ENCODE measurements around the gene GHRL. TPM values are rescaled to one million over a fixed set of nuclear protein-coding genes. Genes with fewer than 3 reads are reported as not detected.
"Not testable (repeated sequence)": the region's sequence is repeated elsewhere in the genome, so short reads cannot be mapped to it uniquely, and the experiment has no call there.

GHRL gene
- polyA plus RNA-seq, 1 donor = 19.9 TPM

DNA sequence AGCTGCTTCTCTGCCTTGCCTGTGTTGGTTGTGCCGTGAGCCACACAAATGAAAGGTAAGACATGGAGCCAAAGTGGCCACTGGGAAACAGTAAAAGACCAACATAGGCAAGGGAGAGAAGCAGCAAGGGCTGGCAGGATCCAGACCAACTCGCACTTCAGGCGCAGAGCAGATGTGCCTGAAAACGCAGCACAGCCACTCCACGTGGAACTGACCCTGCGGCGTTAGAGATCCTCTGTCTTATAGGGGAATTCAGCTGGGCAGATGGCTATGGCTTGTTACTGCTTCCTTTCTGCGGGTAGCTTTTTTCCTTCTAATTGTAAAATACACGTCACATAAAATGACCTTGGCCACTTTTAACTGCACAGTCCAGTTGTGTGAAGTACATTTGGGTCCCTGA, 10.4 kb upstream of the GHRL start:
- H3K36me3 ChIP-seq (ENCODE audit: control insufficient read depth, insufficient read depth, low read length) = peaks cover 90% of the 10 kb centered on the region
- DNase-seq = no peak
- H3K9me3 ChIP-seq (ENCODE audit: control insufficient read depth, low read depth, low read length) = no peaks in the 10 kb centered on the region
- no peak overlapping the region for H3K4me3 ChIP-seq (ENCODE audit: low read length)
- no peak overlapping the region for H3K27ac ChIP-seq (ENCODE audit: low read length)
- no peaks in the 10 kb centered on the region for H3K27me3 ChIP-seq (ENCODE audit: control insufficient read depth, insufficient read depth, low read length)
- WGBS (ENCODE audit: insufficient coverage, low lambda C conversion rate) = no CpG with 5 or more reads among the region's 9 CpGs
- H3K4me1 ChIP-seq (ENCODE audit: control insufficient read depth, insufficient read depth, low read length) = no peaks in the 10 kb centered on the region

DNA sequence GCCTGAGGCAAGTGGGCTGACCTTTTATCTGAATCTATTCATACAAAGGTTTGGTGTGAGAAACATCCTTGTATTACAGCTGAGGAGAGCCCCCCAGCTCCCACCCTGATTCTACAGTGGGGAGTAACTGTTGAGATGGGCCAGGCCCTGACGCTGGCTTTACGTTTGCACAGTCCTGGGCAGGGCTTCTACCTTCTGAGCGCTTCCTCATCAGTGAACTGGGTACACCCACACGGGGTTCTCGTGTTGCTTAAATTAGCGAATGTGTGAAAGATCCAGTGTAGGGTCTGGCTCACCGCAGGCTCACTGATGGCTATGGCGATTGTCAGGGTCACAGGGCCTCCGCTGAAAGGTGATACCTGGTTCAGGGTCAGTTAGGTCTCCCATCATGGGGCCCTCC, 7.3 kb upstream of the GHRL start:
- no CpG with 5 or more reads among the region's 9 CpGs for WGBS (ENCODE audit: insufficient coverage, low lambda C conversion rate)
- Histone ChIP-seq H3K27ac (ENCODE audit: low read length) (no peak overlapping the region), H3K36me3 (ENCODE audit: control insufficient read depth, insufficient read depth, low read length) (peaks cover 64% of the 10 kb centered on the region)

DNA sequence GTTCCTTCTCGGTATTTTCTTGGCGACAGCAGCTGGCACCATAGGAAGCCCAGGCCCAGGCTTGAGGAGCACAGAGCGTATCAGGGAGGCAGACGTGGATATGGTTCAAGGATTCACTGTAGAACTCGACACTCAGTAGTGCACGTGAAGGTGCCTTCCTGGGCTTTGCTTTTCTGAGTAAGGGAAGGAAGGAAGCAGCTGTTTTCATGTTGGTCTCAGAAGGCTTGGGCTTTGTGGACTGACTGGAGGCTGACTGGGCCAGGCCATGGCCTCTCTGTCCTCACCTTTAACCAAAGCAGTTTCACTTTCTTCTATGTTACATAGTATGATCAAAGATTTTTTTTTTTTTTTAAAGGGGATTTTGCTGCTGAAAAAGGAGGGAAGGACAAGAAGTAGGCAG, 6.9 kb upstream of the GHRL start:
- Histone ChIP-seq H3K9me3 (ENCODE audit: control insufficient read depth, low read depth, low read length) (no peaks in the 10 kb centered on the region), H3K27ac (ENCODE audit: low read length) (no peak overlapping the region), H3K36me3 (ENCODE audit: control insufficient read depth, insufficient read depth, low read length) (peaks cover 60% of the 10 kb centered on the region), H3K4me1 (ENCODE audit: control insufficient read depth, insufficient read depth, low read length) (no peaks in the 10 kb centered on the region), H3K4me3 (ENCODE audit: low read length) (no peak overlapping the region), H3K27me3 (ENCODE audit: control insufficient read depth, insufficient read depth, low read length) (no peaks in the 10 kb centered on the region)
- no CpG with 5 or more reads among the region's 6 CpGs for WGBS (ENCODE audit: insufficient coverage, low lambda C conversion rate)
- DNase-seq = no peak

More for the DNA sequence above, 7.3 kb upstream of the GHRL start:
- Histone ChIP-seq H3K9me3 (ENCODE audit: control insufficient read depth, low read depth, low read length) (no peaks in the 10 kb centered on the region), H3K4me1 (ENCODE audit: control insufficient read depth, insufficient read depth, low read length) (no peaks in the 10 kb centered on the region), H3K4me3 (ENCODE audit: low read length) (no peak overlapping the region), H3K27me3 (ENCODE audit: control insufficient read depth, insufficient read depth, low read length) (no peaks in the 10 kb centered on the region)
- no peak for DNase-seq

DNA sequence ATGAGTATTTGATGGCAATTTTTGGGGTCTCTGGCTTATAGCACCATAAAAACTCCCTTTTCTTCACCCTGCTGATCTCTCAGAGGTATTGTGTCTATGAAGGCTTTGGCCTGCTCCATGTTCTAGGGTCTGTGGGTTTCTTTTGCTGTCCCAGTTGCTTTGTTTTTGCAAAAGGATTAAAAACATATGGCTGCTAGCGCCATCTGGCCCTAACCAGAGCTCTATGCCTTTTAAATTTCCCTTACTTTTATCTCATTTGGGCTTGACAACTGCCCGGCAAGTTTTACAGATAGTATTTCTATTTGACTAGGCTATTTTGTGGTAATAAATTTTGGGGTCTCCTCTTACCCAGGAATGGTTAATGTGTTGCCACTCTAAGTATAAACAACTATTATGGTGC, 6.4 kb upstream of the GHRL start:
- peaks cover 55% of the 10 kb centered on the region for H3K36me3 ChIP-seq (ENCODE audit: control insufficient read depth, insufficient read depth, low read length)
- WGBS (ENCODE audit: insufficient coverage, low lambda C conversion rate) = no CpG with 5 or more reads among the region's 2 CpGs

DNA sequence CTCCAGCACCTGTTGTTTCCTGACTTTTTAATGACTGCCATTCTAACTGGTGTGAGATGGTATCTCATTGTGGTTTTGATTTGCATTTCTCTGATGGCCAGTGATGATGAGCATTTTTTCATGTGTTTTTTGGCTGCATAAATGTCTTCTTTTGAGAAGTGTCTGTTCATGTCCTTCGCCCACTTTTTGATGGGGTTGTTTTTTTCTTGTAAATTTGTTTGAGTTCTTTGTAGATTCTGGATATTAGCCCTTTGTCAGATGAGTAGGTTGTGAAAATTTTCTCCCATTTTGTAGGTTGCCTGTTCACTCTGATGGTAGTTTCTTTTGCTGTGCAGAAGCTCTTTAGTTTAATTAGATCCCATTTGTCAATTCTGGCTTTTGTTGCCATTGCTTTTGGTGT, 5.3 kb upstream of the GHRL start:
- H3K9me3 ChIP-seq (ENCODE audit: control insufficient read depth, low read depth, low read length); H3K4me1 ChIP-seq (ENCODE audit: control insufficient read depth, insufficient read depth, low read length); DNase-seq; H3K4me3 ChIP-seq (ENCODE audit: low read length); H3K27me3 ChIP-seq (ENCODE audit: control insufficient read depth, insufficient read depth, low read length); H3K27ac ChIP-seq (ENCODE audit: low read length): not testable (repeated sequence)
- WGBS (ENCODE audit: insufficient coverage, low lambda C conversion rate) = no CpG with 5 or more reads among the region's 1 CpG
- peaks cover 44% of the 10 kb centered on the region for H3K36me3 ChIP-seq (ENCODE audit: control insufficient read depth, insufficient read depth, low read length)

More for the DNA sequence above, 6.4 kb upstream of the GHRL start:
- DNase-seq = no peak
- Histone ChIP-seq H3K27ac (ENCODE audit: low read length) (no peak overlapping the region), H3K9me3 (ENCODE audit: control insufficient read depth, low read depth, low read length) (no peaks in the 10 kb centered on the region), H3K4me1 (ENCODE audit: control insufficient read depth, insufficient read depth, low read length) (no peaks in the 10 kb centered on the region), H3K4me3 (ENCODE audit: low read length) (no peak overlapping the region), H3K27me3 (ENCODE audit: control insufficient read depth, insufficient read depth, low read length) (no peaks in the 10 kb centered on the region)

DNA sequence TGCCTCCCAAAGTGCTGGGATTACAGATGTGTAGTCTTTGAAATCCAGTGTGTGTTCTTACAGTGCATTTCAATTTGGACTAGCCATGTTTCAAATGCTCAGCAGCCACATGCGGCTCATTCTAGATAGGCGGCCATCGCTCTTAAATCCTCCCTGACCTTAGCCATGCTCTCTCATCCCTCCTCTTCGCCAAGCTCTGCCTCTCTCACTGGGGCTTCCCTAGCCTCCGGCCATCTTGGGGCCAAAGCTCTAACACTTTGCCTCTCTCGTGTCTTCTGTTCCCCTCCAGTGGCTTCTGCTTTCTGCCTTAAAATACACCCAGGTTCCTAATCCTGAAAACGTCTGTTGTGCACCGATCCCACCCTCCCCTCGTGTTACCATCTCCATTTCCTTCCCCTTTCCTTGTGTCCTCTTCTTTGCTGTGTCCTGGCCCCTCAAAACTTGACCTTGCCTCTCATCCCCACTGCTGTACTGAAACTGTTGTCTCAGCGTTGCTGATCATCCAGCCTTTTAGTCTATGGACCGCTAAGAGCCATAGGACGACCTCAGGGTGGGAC, 1.4 kb upstream of the GHRL start:
- no peak overlapping the region for H3K4me3 ChIP-seq (ENCODE audit: low read length)
- H3K36me3 ChIP-seq (ENCODE audit: control insufficient read depth, insufficient read depth, low read length) = peaks cover 8% of the 10 kb centered on the region
- H3K4me1 ChIP-seq (ENCODE audit: control insufficient read depth, insufficient read depth, low read length) = peaks cover 3% of the 10 kb centered on the region
- H3K9me3 ChIP-seq (ENCODE audit: control insufficient read depth, low read depth, low read length) = no peaks in the 10 kb centered on the region
- DNase-seq = no peak
- WGBS (ENCODE audit: insufficient coverage, low lambda C conversion rate) = 100% methylated on average over 3 of the region's 12 CpGs
- no peaks in the 10 kb centered on the region for H3K27me3 ChIP-seq (ENCODE audit: control insufficient read depth, insufficient read depth, low read length)
- H3K27ac ChIP-seq (ENCODE audit: low read length) = no peak overlapping the region

DNA sequence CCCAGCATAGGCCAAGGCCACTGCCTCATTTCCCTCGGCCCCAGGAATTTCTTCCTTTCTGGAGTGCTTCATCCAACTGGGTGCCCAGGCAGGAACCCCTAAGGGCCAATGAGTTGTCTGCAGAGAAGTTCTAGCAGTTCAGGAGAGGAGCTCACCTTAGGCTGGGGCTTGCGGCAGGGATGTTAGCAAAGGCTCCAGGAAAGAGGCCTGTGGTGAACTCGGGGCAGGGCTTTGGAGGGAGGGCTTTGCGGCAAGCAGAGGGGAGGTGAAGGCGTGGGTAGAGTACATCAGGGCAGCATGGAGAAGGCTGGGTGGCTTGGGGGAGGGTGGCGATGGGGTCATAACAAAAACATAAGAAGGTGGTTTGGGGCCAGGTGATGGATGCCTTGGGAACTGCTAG, 1.1 kb downstream of the GHRL start:
- DNase-seq = no peak
- H3K36me3 ChIP-seq (ENCODE audit: control insufficient read depth, insufficient read depth, low read length) = peaks cover 23% of the 10 kb centered on the region
- no peaks in the 10 kb centered on the region for H3K27me3 ChIP-seq (ENCODE audit: control insufficient read depth, insufficient read depth, low read length)
- peaks cover 3% of the 10 kb centered on the region for H3K4me1 ChIP-seq (ENCODE audit: control insufficient read depth, insufficient read depth, low read length)
- no peak overlapping the region for H3K4me3 ChIP-seq (ENCODE audit: low read length)
- no peaks in the 10 kb centered on the region for H3K9me3 ChIP-seq (ENCODE audit: control insufficient read depth, low read depth, low read length)
- H3K27ac ChIP-seq (ENCODE audit: low read length) = no peak overlapping the region
- no CpG with 5 or more reads among the region's 6 CpGs for WGBS (ENCODE audit: insufficient coverage, low lambda C conversion rate)

DNA sequence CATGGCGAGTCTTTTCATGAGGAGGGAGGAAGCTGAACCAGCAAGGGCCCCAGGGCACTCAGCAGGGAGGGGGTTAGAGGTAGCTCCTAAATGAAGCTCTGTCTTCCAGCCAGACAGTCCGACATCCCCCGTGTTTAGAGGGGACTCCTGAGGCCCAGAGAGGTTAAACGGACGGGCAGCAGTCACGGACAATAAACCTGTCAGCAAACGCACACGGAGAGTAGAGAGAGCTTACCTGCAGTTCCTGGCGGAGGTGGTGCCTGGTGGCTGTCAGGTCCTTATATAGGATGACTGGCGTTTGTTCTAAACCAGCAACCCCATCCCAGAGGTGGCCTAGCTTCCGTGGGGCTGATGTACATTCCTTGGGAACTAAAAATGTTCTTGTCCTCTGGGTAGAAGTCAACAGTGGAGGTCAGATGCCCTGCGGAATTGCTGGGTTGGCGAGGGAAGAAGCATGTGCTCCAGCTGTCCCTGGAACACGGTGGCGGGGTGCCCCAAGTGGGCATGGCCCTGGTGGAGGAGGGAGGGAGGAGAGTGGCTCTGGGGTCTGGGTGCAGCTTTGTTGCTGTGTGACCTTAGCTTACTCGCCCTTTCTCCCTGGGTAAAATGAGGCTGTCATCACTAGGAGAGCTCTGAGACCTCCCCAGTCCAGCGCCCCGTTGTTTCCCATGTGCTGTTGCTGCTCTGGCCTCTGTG, 2.1 kb downstream of the GHRL start:
- no CpG with 5 or more reads among the region's 18 CpGs for WGBS (ENCODE audit: insufficient coverage, low lambda C conversion rate)
- H3K36me3 ChIP-seq (ENCODE audit: control insufficient read depth, insufficient read depth, low read length) = peaks cover 28% of the 10 kb centered on the region
- H3K27me3 ChIP-seq (ENCODE audit: control insufficient read depth, insufficient read depth, low read length) = no peaks in the 10 kb centered on the region
- H3K27ac ChIP-seq (ENCODE audit: low read length) = no peak overlapping the region
- H3K4me3 ChIP-seq (ENCODE audit: low read length) = no peak overlapping the region
- no peaks in the 10 kb centered on the region for H3K9me3 ChIP-seq (ENCODE audit: control insufficient read depth, low read depth, low read length)
- no peak for DNase-seq
- peaks cover 3% of the 10 kb centered on the region for H3K4me1 ChIP-seq (ENCODE audit: control insufficient read depth, insufficient read depth, low read length)

DNA sequence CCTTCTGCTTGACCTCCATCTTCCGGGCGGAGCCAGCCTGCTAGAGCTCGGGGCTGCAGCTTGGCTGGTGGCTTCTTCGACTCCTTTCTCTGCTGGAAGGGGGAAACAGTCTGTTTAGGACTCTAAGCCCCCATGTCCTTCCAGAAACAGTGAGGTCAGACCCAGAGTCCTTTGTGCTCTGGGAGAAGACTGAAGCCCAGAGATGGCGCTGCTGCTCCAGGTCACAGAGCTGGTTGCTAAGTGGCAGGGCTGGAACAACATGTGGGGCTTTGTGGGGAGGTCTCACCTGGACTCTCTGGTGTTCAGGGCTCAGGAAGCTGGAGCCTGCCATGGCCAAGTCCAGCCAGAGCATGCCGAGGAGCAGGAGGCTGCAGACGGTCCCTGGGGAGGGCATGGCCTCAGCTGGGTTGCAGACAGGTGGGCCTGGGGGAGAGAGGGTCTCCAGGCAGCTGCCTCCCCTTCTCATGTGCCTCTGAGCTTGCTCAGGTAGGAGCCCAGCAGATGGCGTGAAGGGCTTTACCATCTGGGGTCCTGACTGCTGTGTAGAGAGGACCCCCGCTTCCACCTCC, 2.9 kb downstream of the GHRL start:
- Histone ChIP-seq H3K36me3 (ENCODE audit: control insufficient read depth, insufficient read depth, low read length) (peaks cover 26% of the 10 kb centered on the region), H3K27me3 (ENCODE audit: control insufficient read depth, insufficient read depth, low read length) (no peaks in the 10 kb centered on the region), H3K27ac (ENCODE audit: low read length) (no peak overlapping the region), H3K9me3 (ENCODE audit: control insufficient read depth, low read depth, low read length) (no peaks in the 10 kb centered on the region), H3K4me1 (ENCODE audit: control insufficient read depth, insufficient read depth, low read length) (peaks cover 3% of the 10 kb centered on the region), H3K4me3 (ENCODE audit: low read length) (no peak overlapping the region)
- no CpG with 5 or more reads among the region's 9 CpGs for WGBS (ENCODE audit: insufficient coverage, low lambda C conversion rate)
- no peak for DNase-seq

DNA sequence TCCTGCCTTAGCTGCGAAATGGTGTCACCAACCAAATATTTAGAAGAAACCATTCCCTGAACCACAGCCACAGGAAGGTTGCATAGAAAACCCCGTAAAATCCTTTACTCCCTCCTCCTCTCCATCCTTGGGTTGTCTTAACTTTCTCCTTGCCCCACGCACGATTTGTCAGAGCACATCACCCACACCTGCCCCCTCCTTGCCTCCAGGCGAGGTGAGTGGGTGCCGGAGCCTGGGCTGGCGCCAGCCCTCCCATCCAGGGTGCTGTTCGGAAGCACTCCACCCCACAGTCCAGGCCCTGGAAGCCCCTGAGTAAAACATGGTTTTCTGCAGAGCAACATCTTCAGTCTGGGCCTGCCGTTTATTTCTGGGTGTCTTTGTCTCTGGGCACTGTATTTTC, 3.7 kb downstream of the GHRL start:
- no CpG with 5 or more reads among the region's 9 CpGs for WGBS (ENCODE audit: insufficient coverage, low lambda C conversion rate)
- no peaks in the 10 kb centered on the region for H3K9me3 ChIP-seq (ENCODE audit: control insufficient read depth, low read depth, low read length)
- H3K36me3 ChIP-seq (ENCODE audit: control insufficient read depth, insufficient read depth, low read length) = peaks cover 26% of the 10 kb centered on the region
- no peak overlapping the region for H3K4me3 ChIP-seq (ENCODE audit: low read length)
- H3K4me1 ChIP-seq (ENCODE audit: control insufficient read depth, insufficient read depth, low read length) = peaks cover 3% of the 10 kb centered on the region
- no peak overlapping the region for H3K27ac ChIP-seq (ENCODE audit: low read length)
- DNase-seq = no peak
- no peaks in the 10 kb centered on the region for H3K27me3 ChIP-seq (ENCODE audit: control insufficient read depth, insufficient read depth, low read length)

DNA sequence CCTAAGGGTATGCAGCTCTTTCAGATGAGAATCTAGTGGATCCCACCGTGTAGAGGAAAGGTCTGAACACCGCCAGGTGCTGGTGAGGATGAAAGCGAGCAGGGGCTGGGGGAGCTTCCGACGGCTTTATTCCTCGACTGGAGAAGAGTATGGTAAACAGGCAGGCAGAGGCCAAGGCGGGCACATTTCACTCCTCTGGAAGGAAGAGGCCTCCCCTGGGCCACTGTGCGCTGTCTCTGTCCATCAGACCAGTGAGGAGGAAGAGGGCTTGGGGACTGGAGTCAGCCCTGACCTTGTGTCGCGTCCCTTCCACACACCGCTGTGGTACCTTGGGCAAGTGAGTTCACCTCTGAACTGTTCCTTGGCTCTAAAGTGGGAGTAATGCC, 4.2 kb downstream of the GHRL start:
- Histone ChIP-seq H3K4me3 (ENCODE audit: low read length) (no peak overlapping the region), H3K36me3 (ENCODE audit: control insufficient read depth, insufficient read depth, low read length) (peaks cover 29% of the 10 kb centered on the region), H3K4me1 (ENCODE audit: control insufficient read depth, insufficient read depth, low read length) (peaks cover 3% of the 10 kb centered on the region), H3K27me3 (ENCODE audit: control insufficient read depth, insufficient read depth, low read length) (no peaks in the 10 kb centered on the region), H3K9me3 (ENCODE audit: control insufficient read depth, low read depth, low read length) (no peaks in the 10 kb centered on the region), H3K27ac (ENCODE audit: low read length) (no peak overlapping the region)
- WGBS (ENCODE audit: insufficient coverage, low lambda C conversion rate) = no CpG with 5 or more reads among the region's 11 CpGs
- DNase-seq = no peak
